HG03135 (cell line): Measurements from ENCODE around the gene CAMP.
"Not testable (repeated sequence)": the region's sequence is repeated elsewhere in the genome, so short reads cannot be mapped to it uniquely, and the experiment has no call there.

Source experiments
- ATAC-seq: cut with Tn5 transposase; IDR thresholded peaks from one replicate; pipeline ENCODE4 v1.9.1; 2021; ENCODE audit warnings: mild to moderate bottlenecking, moderate library complexity; ENCODE audit not compliant: unreplicated experiment

Gene CAMP

GRCh38 chr3:48222616-48223513 is at the start of gene CAMP:
TSS of gene CAMP (plus strand) at chr3:48223495. CDS start at chr3:48223512, 17 bp downstream.
- ATAC-seq, result peak; percentile 55

GRCh38 chr3:48178072-48178471 is 45.2 kb upstream of the CAMP start:
- no peak for ATAC-seq

GRCh38 chr3:48180021-48180420 is 43.3 kb upstream of the CAMP start:
- no peak for ATAC-seq

GRCh38 chr3:48180531-48181253 is 42.6 kb upstream of the CAMP start:
- ATAC-seq, result no peak

GRCh38 chr3:48184299-48184698 is 39.0 kb upstream of the CAMP start:
- no peak for ATAC-seq

GRCh38 chr3:48185129-48185528 is 38.2 kb upstream of the CAMP start:
- ATAC-seq, result no peak

- no peak for ATAC-seq
These were observed 36.5 kb upstream of the CAMP start for GRCh38 chr3:48186631-48187300.

- no peak for ATAC-seq
These were observed 36.1 kb upstream of the CAMP start for GRCh38 chr3:48187301-48187578.

GRCh38 chr3:48187579-48188265 is 35.6 kb upstream of the CAMP start:
- peak; percentile 26 for ATAC-seq

GRCh38 chr3:48188266-48189201 is 34.8 kb upstream of the CAMP start, which contains the start of gene CDC25A:
TSS of gene CDC25A (minus strand) at chr3:48188417. CDS start at chr3:48187947, 470 bp downstream.
- peak; percentile 96 for ATAC-seq

- no peak for ATAC-seq
These were observed 34.0 kb upstream of the CAMP start for GRCh38 chr3:48189321-48189720.

- ATAC-seq, result no peak
These were observed 32.4 kb upstream of the CAMP start for GRCh38 chr3:48190911-48191310.

GRCh38 chr3:48194446-48195071 is 28.7 kb upstream of the CAMP start:
- ATAC-seq, result no peak

- ATAC-seq, result no peak
These were observed 26.7 kb upstream of the CAMP start for GRCh38 chr3:48196611-48197010.

- no peak for ATAC-seq
These were observed 24.2 kb upstream of the CAMP start for GRCh38 chr3:48199117-48199516.

GRCh38 chr3:48202632-48203031 is 20.7 kb upstream of the CAMP start:
- ATAC-seq, result no peak

GRCh38 chr3:48208076-48208475 is 15.2 kb upstream of the CAMP start:
- no peak for ATAC-seq

GRCh38 chr3:48209445-48209844 is 13.8 kb upstream of the CAMP start:
- ATAC-seq, result no peak

- ATAC-seq, result not testable (repeated sequence)
These were observed 12.8 kb upstream of the CAMP start for GRCh38 chr3:48210534-48210933.
